Stimulated activated naive B cell treated with anti-CD40 and anti-IgM and Interleukin-4, amounts not matched to agents 10 μg/mL and 1 μg/mL and 100 μg/mL, for 72 hours (primary cell): ENCODE results near the gene ACTR1A.
A peak's percentile ranks its signal among the peaks of the same experiment; 100 is the strongest.

Source experiments
- ATAC-seq, 2 donors: fragments of 150-1000 bp; cut with Tn5 transposase; replicated peaks; 2 replicates each; pipeline ENCODE4 v1.10.0; 2021; ENCODE audit warnings: moderate library complexity in 1 of 2
- DNase-seq: peaks from one replicate; pipeline ENCODE4 v3.0.0; 2021
- H3K27ac Mint-ChIP-seq: one replicate; pipeline ENCODE4 v1.8.0; 2022; ENCODE audit warnings: mild to moderate bottlenecking, mixed read lengths
- H3K27me3 Mint-ChIP-seq, 2 donors: one replicate each; pipeline ENCODE4 v1.8.0; 2022; ENCODE audit warnings: mixed read lengths in 2 of 2
- H3K36me3 Mint-ChIP-seq, 2 donors: one replicate each; pipeline ENCODE4 v1.8.0; 2022; ENCODE audit warnings: mixed read lengths in 2 of 2, mild to moderate bottlenecking in 1 of 2
- H3K4me1 Mint-ChIP-seq, 2 donors: one replicate each; pipeline ENCODE4 v1.8.0; 2022; ENCODE audit warnings: mixed read lengths in 2 of 2, mild to moderate bottlenecking in 1 of 2
- H3K4me3 Mint-ChIP-seq, 2 donors: one replicate each; pipeline ENCODE4 v1.8.0; 2022; ENCODE audit warnings: mild to moderate bottlenecking in 2 of 2, mixed read lengths in 2 of 2, moderate library complexity in 1 of 2
- H3K9me3 Mint-ChIP-seq, 2 donors: one replicate each; pipeline ENCODE4 v1.8.0; 2022; ENCODE audit warnings: mixed read lengths in 2 of 2, mild to moderate bottlenecking in 1 of 2

Gene ACTR1A

DNA sequence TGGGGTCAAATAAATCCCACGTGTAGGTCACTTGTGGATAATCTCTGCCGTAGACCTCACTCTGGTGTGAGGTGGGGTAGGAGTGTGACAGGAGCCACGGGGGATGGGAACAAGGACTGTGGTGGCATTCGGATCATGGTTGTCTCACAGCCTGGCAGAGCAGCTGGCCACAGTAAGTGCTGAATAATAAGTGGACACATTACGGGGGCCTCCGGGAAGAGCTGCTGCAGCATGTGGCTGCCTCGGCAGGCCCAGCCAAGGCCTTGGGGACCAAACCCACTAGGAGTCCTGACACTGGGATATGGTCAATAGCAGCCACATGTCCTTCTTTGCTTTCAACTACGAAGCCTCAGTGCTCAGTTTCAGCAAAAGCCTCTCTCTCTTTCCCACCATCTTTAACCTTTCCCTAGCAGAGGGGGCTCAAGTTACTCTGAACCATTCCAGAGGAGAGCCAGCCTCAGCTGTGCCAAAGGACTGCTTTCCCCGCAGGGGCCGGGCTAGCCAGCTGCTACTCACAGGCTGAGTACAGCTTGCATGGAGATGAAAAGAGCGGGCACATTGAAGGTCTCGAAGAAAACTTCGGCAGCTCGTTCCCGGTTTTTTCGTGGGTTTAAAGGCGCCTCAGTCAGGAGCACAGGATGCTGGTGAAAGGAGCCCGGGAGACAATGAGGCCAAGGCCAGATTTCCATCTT, 17.3 kb downstream of the ACTR1A start:
- DNase-seq (no peak), ATAC-seq (no peak)
- Mint-ChIP-seq H3K9me3 (no peaks in the 10 kb centered on the region), H3K27ac (no peak overlapping the region), H3K36me3 (peaks cover 24 to 50% of the 10 kb centered on the region in 2 donors), H3K4me3 (no peak overlapping the region), H3K4me1 (peaks cover 2 to 10% of the 10 kb centered on the region in 2 donors), H3K27me3 (no peaks in the 10 kb centered on the region)

- Mint-ChIP-seq H3K27me3 (no peaks in the 10 kb centered on the region), H3K36me3 (peaks cover 31 to 56% of the 10 kb centered on the region in 2 donors), H3K4me1 (peaks cover 6 to 15% of the 10 kb centered on the region in 2 donors), H3K9me3 (no peaks in the 10 kb centered on the region), H3K4me3 (no peak overlapping the region), H3K27ac (no peak overlapping the region)
- ATAC-seq, result no peak
- no peak for DNase-seq
These were observed 18.5 kb downstream of the ACTR1A start for GRCh38 chr10:102484021-102484420.

GRCh38 chr10:102480396-102480795, 22.1 kb downstream of the ACTR1A start:
- Mint-ChIP-seq H3K4me3 (no peak overlapping the region), H3K27me3 (no peaks in the 10 kb centered on the region), H3K36me3 (peaks cover 32 to 49% of the 10 kb centered on the region in 2 donors), H3K9me3 (no peaks in the 10 kb centered on the region), H3K27ac (peak overlapping the region; percentile 0), H3K4me1 (peaks cover 9 to 21% of the 10 kb centered on the region in 2 donors)
- ATAC-seq (no peak), DNase-seq (no peak)

DNA sequence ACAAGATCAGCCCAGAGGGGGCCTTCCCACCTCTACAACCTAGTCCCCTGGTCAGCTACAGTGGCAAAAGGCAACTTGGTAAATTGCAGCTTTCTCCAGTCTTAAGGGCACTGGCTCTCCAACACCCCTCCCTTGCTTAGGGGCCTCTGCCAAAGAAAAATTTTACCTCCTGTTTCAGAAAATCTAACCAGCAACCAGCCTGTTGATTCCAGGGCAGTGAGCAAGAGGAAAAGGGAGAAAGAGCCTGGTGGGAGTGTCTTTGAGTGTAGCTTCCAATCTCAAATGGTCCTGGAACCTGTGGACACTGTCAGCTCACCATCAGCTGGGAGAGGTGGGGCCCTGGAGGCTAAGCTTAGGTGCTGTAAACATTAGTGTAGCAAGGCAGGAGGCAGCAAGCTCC, 22.9 kb downstream of the ACTR1A start:
- Mint-ChIP-seq H3K9me3 (no peaks in the 10 kb centered on the region), H3K36me3 (peaks cover 34 to 49% of the 10 kb centered on the region in 2 donors), H3K4me1 (peaks cover 9 to 21% of the 10 kb centered on the region in 2 donors), H3K27ac (peak overlapping the region; percentile 92), H3K4me3 (no peak overlapping the region), H3K27me3 (no peaks in the 10 kb centered on the region)
- ATAC-seq (no peak), DNase-seq (no peak)

DNA sequence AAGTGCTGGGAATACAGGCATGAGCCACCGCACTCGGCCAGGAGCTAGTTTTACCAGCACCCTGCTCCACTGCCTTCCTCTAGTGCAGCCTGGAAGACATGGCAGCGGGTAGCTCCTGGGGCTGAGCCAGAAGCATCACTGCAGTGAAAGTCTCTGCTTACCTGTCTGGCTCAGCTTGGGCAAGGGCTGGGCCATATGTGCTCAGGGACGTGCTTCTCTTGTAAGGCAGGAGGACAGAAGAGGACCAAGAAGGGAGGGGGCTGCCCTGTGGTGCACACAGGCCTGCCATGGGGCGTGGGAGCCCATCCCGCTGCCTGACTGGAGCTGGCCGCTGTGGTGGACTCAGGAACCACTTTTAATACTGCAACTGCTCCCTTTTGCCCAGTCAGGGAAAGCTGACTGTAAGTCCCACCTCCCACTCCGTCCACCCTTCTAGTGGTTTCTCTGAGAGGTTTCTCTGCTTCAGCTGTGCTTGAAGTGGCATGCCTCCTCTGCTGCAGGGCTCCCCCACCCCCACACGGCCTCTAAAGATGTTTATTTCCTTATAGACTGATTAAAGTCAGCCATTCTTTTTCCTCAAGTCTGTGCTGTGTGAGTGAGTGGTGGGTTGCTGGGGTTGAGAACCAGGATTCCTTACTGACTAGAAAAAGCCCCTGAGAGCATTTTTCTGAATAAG, 25.9 kb downstream of the ACTR1A start:
- ATAC-seq (no peak), DNase-seq (no peak)
- H3K36me3 Mint-ChIP-seq, result peaks cover 28 to 37% of the 10 kb centered on the region in 2 donors
- no peaks in the 10 kb centered on the region for H3K9me3 Mint-ChIP-seq
- no peak overlapping the region for H3K4me3 Mint-ChIP-seq
- H3K4me1 Mint-ChIP-seq, result peaks cover 13 to 21% of the 10 kb centered on the region in 2 donors
- peak overlapping the region; percentile 47 for H3K27ac Mint-ChIP-seq
- no peaks in the 10 kb centered on the region for H3K27me3 Mint-ChIP-seq

- H3K27me3 Mint-ChIP-seq, result no peaks in the 10 kb centered on the region
- DNase-seq (no peak), ATAC-seq (no peak)
- H3K4me3 Mint-ChIP-seq, result no peak overlapping the region
- H3K9me3 Mint-ChIP-seq, result no peaks in the 10 kb centered on the region
- peaks cover 29 to 36% of the 10 kb centered on the region in 2 donors for H3K36me3 Mint-ChIP-seq
- H3K27ac Mint-ChIP-seq, result peak overlapping the region; percentile 44
- H3K4me1 Mint-ChIP-seq, result peaks cover 11 to 12% of the 10 kb centered on the region in 2 donors
These were observed 27.0 kb downstream of the ACTR1A start for GRCh38 chr10:102475451-102476040.

DNA sequence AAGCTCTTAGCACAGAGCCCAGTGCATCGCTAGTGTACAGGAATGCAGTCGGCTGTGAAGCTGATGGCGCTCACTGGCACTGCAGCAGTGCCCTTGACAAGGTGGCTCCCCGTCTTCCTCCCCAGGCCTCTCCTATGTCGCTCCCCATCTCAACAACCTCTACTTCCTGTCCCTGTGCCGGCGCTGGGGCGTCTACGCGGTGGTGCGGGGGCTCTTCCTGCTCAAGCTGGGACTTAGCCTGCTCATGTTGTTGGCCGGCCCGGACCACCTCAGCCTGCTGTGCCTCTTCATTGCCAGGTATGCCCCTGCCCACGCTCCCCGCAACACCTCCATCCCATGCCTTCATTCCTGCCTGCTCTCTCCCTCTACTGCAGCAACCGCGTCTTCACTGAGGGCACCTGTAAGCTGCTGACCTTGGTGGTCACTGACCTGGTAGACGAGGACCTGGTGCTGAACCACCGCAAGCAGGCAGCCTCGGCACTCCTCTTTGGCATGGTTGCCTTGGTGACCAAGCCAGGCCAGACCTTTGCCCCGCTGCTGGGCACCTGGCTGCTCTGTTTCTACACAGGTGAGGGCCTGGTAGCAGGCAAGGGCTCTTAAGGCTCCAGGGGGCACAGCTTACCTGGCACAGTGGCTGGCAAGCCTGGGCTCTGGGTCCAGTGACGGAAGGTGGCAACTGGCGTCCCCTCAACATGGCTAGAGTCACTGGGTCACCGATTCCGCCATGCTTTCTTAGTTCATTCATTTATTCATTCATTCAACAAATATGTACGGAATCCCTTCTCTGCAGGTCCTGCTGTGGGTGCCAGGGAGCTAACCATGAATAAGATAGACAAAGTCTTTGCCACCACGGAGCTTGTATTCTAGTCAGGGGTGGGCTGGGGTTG, 28.8 kb downstream of the ACTR1A start:
- ATAC-seq (no peak), DNase-seq (no peak)
- H3K36me3 Mint-ChIP-seq, result peaks cover 20 to 32% of the 10 kb centered on the region in 2 donors
- H3K27me3 Mint-ChIP-seq, result no peaks in the 10 kb centered on the region
- H3K27ac Mint-ChIP-seq, result peak overlapping the region; percentile 88
- H3K9me3 Mint-ChIP-seq, result no peaks in the 10 kb centered on the region
- H3K4me1 Mint-ChIP-seq, result peaks cover 2 to 4% of the 10 kb centered on the region in 2 donors
- H3K4me3 Mint-ChIP-seq, result no peak overlapping the region

GRCh38 chr10:102470579-102471546, 31.6 kb downstream of the ACTR1A start:
- H3K36me3 Mint-ChIP-seq, result peaks cover 20 to 31% of the 10 kb centered on the region in 2 donors
- DNase-seq (no peak), ATAC-seq (no peak)
- H3K27ac Mint-ChIP-seq, result no peak overlapping the region
- no peaks in the 10 kb centered on the region for H3K27me3 Mint-ChIP-seq
- H3K4me1 Mint-ChIP-seq, result peaks cover 0 to 4% of the 10 kb centered on the region in 2 donors
- no peaks in the 10 kb centered on the region for H3K9me3 Mint-ChIP-seq
- H3K4me3 Mint-ChIP-seq, result no peak overlapping the region

- Mint-ChIP-seq H3K4me1 (peaks cover 4 to 6% of the 10 kb centered on the region in 2 donors), H3K27ac (no peak overlapping the region), H3K9me3 (no peaks in the 10 kb centered on the region), H3K4me3 (no peak overlapping the region), H3K36me3 (peaks cover 10 to 23% of the 10 kb centered on the region in 2 donors), H3K27me3 (no peaks in the 10 kb centered on the region)
- no peak for ATAC-seq
- DNase-seq, result no peak
These were observed 33.8 kb downstream of the ACTR1A start for GRCh38 chr10:102468683-102469082.

DNA sequence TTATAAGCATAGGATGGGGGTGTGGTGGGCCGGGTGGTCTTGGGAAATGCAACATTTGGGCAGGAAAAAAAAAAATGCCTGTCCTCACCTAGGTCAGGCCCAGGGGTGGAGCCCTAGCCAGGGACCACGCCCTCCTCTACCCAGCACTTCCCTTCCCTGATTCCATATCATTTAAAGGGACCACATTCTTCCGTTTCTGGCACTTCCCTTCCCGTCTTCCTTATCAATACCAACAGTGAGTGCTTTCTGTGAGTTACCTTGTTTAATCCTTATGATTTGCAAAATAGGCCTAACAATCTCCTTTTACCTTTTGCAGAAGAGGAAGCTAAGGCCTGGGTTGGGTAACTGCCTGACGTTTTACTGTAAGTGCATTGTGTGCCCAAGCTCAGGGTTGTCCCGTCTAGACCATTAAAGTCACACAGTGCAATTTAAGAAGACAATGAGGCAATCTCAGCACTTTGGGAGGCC, 34.5 kb downstream of the ACTR1A start:
- H3K4me3 Mint-ChIP-seq, result no peak overlapping the region
- H3K36me3 Mint-ChIP-seq, result peaks cover 7 to 23% of the 10 kb centered on the region in 2 donors
- H3K27me3 Mint-ChIP-seq, result no peaks in the 10 kb centered on the region
- H3K4me1 Mint-ChIP-seq, result peaks cover 5 to 12% of the 10 kb centered on the region in 2 donors
- no peak overlapping the region for H3K27ac Mint-ChIP-seq
- no peaks in the 10 kb centered on the region for H3K9me3 Mint-ChIP-seq
- DNase-seq, result no peak
- ATAC-seq, result no peak

GRCh38 chr10:102467318-102467717, 35.2 kb downstream of the ACTR1A start:
- Mint-ChIP-seq H3K4me3 (no peak overlapping the region), H3K4me1 (peaks cover 11 to 19% of the 10 kb centered on the region in 2 donors), H3K27me3 (no peaks in the 10 kb centered on the region), H3K27ac (no peak overlapping the region), H3K36me3 (peaks cover 7 to 19% of the 10 kb centered on the region in 2 donors), H3K9me3 (no peaks in the 10 kb centered on the region)
- DNase-seq, result no peak
- ATAC-seq, result no peak

- Mint-ChIP-seq H3K4me1 (peaks cover 23 to 37% of the 10 kb centered on the region in 2 donors), H3K4me3 (no peak overlapping the region), H3K27ac (no peak overlapping the region), H3K27me3 (no peaks in the 10 kb centered on the region), H3K9me3 (no peaks in the 10 kb centered on the region), H3K36me3 (peaks cover 3 to 12% of the 10 kb centered on the region in 2 donors)
- DNase-seq (no peak), ATAC-seq (no peak)
These were observed 37.0 kb downstream of the ACTR1A start for GRCh38 chr10:102465466-102465865.

- ATAC-seq (no peak), DNase-seq (no peak)
- H3K9me3 Mint-ChIP-seq, result no peaks in the 10 kb centered on the region
- no peaks in the 10 kb centered on the region for H3K27me3 Mint-ChIP-seq
- no peak overlapping the region for H3K4me3 Mint-ChIP-seq
- peaks cover 23 to 37% of the 10 kb centered on the region in 2 donors for H3K4me1 Mint-ChIP-seq
- H3K36me3 Mint-ChIP-seq, result peaks cover 0 to 3% of the 10 kb centered on the region in 2 donors
- H3K27ac Mint-ChIP-seq, result no peak overlapping the region
These were observed 38.5 kb downstream of the ACTR1A start for GRCh38 chr10:102463983-102464382.
